ENCODE data around the gene KCP. TPM values are rescaled to one million over a fixed set of nuclear protein-coding genes. Genes with fewer than 3 reads are reported as not detected.

KCP gene
- total RNA-seq, 1 experiment from 2014 or later: 9.9 TPM

GRCh38 chr7:128833946-128834325 lies 76.6 kb downstream of the KCP start:
- Histone ChIP-seq H3F3A (ENCODE audit: insufficient read depth, low read depth) (peaks cover 6% of the 10 kb centered on the region), H3K4me1 (replicated peaks; ENCODE audit: insufficient read depth) (peaks cover 27% of the 10 kb centered on the region), H3K9me2 (ENCODE audit: insufficient read depth) (no peaks in the 10 kb centered on the region), H2AFZ (no peak overlapping the region), H3K9me3 (ENCODE audit: insufficient read depth, low read depth) (no peaks in the 10 kb centered on the region), H3K27me3 (ENCODE audit: insufficient read depth, low read depth) (no peaks in the 10 kb centered on the region), H3K4me3 (no peak overlapping the region), H3K4me2 (peak overlapping the region; percentile 28; the same call in 1 of the 2 replicates), H3K36me3 (ENCODE audit: low read depth) (no peaks in the 10 kb centered on the region), H3K27ac (no peak overlapping the region), H4K20me1 (ENCODE audit: insufficient read depth) (no peaks in the 10 kb centered on the region), H3K79me2 (ENCODE audit: low read depth) (no peaks in the 10 kb centered on the region)
- POLR2A ChIA-PET (ENCODE audit: unreplicated experiment): interaction anchor here (0.7 to 0.8 kb wide), 2 partner anchors 27 to 510 kb away, joined by 4 read pairs; no protein-coding TSS in a partner anchor
- intact Hi-C loops (cut with micrococcal nuclease; ENCODE audit: unreplicated experiment): loop anchor here (5.0 kb wide), 1 partner anchor 58 kb away; no protein-coding TSS in a partner anchor
- DNase-seq: no peak
- BruUV-seq (replicated peaks): no TSS peak
- CTCF ChIA-PET: no interaction called here
- TF ChIP-seq EZH2 (IDR thresholded peaks at IDR 0.05; ENCODE audit: low read depth) (no peak), CTCF (conservative IDR thresholded peaks at IDR 0.05) (no peak)

- Histone ChIP-seq H3K9me3 (ENCODE audit: insufficient read depth, low read depth) (no peaks in the 10 kb centered on the region), H3K9me2 (ENCODE audit: insufficient read depth) (no peaks in the 10 kb centered on the region), H3K36me3 (ENCODE audit: low read depth) (no peaks in the 10 kb centered on the region), H3K4me3 (no peak overlapping the region), H3K27ac (no peak overlapping the region), H3F3A (ENCODE audit: insufficient read depth, low read depth) (peaks cover 6% of the 10 kb centered on the region), H3K27me3 (ENCODE audit: insufficient read depth, low read depth) (no peaks in the 10 kb centered on the region), H3K4me2 (peak overlapping the region; percentile 28; the same call in 1 of the 2 replicates), H2AFZ (no peak overlapping the region), H3K4me1 (replicated peaks; ENCODE audit: insufficient read depth) (peaks cover 33% of the 10 kb centered on the region), H3K79me2 (ENCODE audit: low read depth) (no peaks in the 10 kb centered on the region), H4K20me1 (ENCODE audit: insufficient read depth) (no peaks in the 10 kb centered on the region)
- CTCF ChIA-PET: interaction anchor here (0.5 to 0.9 kb wide), 4 partner anchors 42 to 67 kb away, joined by 3 to 7 read pairs (median 4); no protein-coding TSS in a partner anchor
- intact Hi-C loops (cut with micrococcal nuclease; ENCODE audit: unreplicated experiment): loop anchor here (5.0 kb wide), 1 partner anchor 59 kb away; no protein-coding TSS in a partner anchor
- no TSS peak for BruUV-seq (replicated peaks)
- no peak for TF ChIP-seq EZH2 (IDR thresholded peaks at IDR 0.05; ENCODE audit: low read depth)
- TF ChIP-seq CTCF (conservative IDR thresholded peaks at IDR 0.05): no peak
- POLR2A ChIA-PET (ENCODE audit: unreplicated experiment): interaction anchor here (0.7 kb wide), 1 partner anchor 26 kb away, joined by 4 read pairs; no protein-coding TSS in a partner anchor
- peak in 1 of 2 experiments; percentile 33 for DNase-seq
These were observed 77.2 kb downstream of the KCP start for GRCh38 chr7:128833148-128833945.

- CTCF ChIA-PET: interaction anchor here (0.5 to 0.9 kb wide), 4 partner anchors 42 to 66 kb away, joined by 3 to 7 read pairs (median 4); no protein-coding TSS in a partner anchor
- no peak overlapping the region for H3K27ac ChIP-seq
- BruUV-seq (replicated peaks): no TSS peak
These were observed 77.7 kb downstream of the KCP start for GRCh38 chr7:128832880-128833147.

More at GRCh38 chr7:128832880-128833147, 77.7 kb downstream of the KCP start:
- no peak overlapping the region for H2AFZ ChIP-seq
- H3K9me2 ChIP-seq (ENCODE audit: insufficient read depth): no peaks in the 10 kb centered on the region
- H3K4me3 ChIP-seq: no peak overlapping the region
- H3K4me1 ChIP-seq (replicated peaks; ENCODE audit: insufficient read depth): peaks cover 38% of the 10 kb centered on the region
- no peaks in the 10 kb centered on the region for H4K20me1 ChIP-seq (ENCODE audit: insufficient read depth)
- H3K79me2 ChIP-seq (ENCODE audit: low read depth): no peaks in the 10 kb centered on the region
- TF ChIP-seq EZH2 (IDR thresholded peaks at IDR 0.05; ENCODE audit: low read depth) (no peak), CTCF (conservative IDR thresholded peaks at IDR 0.05) (no peak)
- no peak for DNase-seq
- intact Hi-C loops (cut with micrococcal nuclease; ENCODE audit: unreplicated experiment): loop anchor here (5.0 kb wide), 1 partner anchor 59 kb away; no protein-coding TSS in a partner anchor
- H3K27me3 ChIP-seq (ENCODE audit: insufficient read depth, low read depth): no peaks in the 10 kb centered on the region
- H3K9me3 ChIP-seq (ENCODE audit: insufficient read depth, low read depth): no peaks in the 10 kb centered on the region
- no peaks in the 10 kb centered on the region for H3K36me3 ChIP-seq (ENCODE audit: low read depth)
- POLR2A ChIA-PET (ENCODE audit: unreplicated experiment): no interaction called here
- H3K4me2 ChIP-seq: no peak overlapping the region
- H3F3A ChIP-seq (ENCODE audit: insufficient read depth, low read depth): peaks cover 6% of the 10 kb centered on the region

Measured in PC-9 (cell line).